Lower leg skin (tissue), 4 donors: ENCODE results near the gene PRDM2. TPM values are rescaled to one million over a fixed set of nuclear protein-coding genes. Genes with fewer than 3 reads are reported as not detected.

ENCODE experiments used
- DNase-seq, 2 donors: peaks; one replicate each; pipeline ENCODE4 v3.0.0-alpha.2; 2019; ENCODE audit warnings: low spot score in 2 of 2
- H3K4me3 ChIP-seq: fragments of 200-600 bp; sonication (generic); 2 replicates; pipeline ENCODE4 v1.5.1; 2017; ENCODE audit warnings: mild to moderate bottlenecking, low read depth; ENCODE audit not compliant: poor library complexity, severe bottlenecking
- POLR2A ChIP-seq, 2 donors: fragments of 450-650 bp; IDR thresholded peaks; one replicate each; pipeline ENCODE4 v1.6.1; 2016 to 2017; ENCODE audit warnings: antibody characterized with exemption in 2 of 2, mild to moderate bottlenecking in 1 of 2, moderate library complexity in 1 of 2
- WGBS, 2 donors: methylation state at CpG; one replicate each; pipeline ENCODE4 v1.1.5; 2018; 5-methylcytosine and 5-hydroxymethylcytosine counted together
- intact Hi-C: fragments of 100-400 bp; cut with DNase I; formaldehyde crosslinking; loops from one replicate; pipeline ENCODE4 v1.15.0; 2023; ENCODE audit warnings: low total_unique reads
- total RNA-seq, 4 donors: library from RNA; depleted of rRNA; stranded (reverse); fragments of >200 nt; gene quantifications; one replicate each; pipeline ENCODE4 v1.1.0, GENCODE V29; 2016
- TF ChIP-seq, protein P1 (sequence below), 3 donors: fragments of 450-650 bp; IDR thresholded peaks; one replicate each; pipeline ENCODE4 v1.5.1; 2016; ENCODE audit warnings: antibody characterized with exemption in 3 of 3, mild to moderate bottlenecking in 3 of 3, moderate library complexity in 2 of 3

Gene PRDM2
- total RNA-seq, 4 donors from 2014 or later, result 34.7 to 69.9 (median 41.8) TPM

DNA sequence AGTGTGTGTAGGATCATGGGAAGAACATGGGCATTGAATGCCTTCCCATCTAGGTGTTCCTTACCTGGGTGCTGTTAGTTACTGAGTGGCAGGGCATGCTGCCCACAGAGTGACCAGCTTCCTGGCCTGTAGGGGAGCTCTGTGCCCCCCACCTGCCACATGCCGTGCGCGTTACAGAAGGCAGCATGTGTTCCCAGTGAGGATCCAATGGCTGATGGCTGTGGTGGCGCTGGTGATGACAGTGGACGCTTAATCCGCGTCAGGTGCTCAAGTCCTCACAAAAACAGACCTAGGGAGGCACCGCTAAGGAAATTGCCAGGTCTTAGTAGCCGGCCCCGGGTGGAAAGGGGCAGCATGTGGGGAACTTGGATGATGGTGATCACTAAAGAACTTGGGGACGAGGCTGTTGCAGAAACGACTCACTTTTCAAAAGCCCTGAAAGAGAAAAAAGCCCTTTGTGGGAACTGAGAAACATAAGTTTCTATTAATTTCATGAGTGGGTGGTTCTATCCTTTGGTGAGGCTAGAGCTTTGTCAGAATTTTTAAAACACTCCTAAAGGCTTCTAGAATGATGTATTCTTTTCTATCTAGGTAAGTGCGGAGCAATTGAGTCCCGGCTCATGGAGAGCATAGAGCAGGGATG, 93.2 kb downstream of the PRDM2 start:
- no peak overlapping the region for H3K4me3 ChIP-seq
- peak in 1 of 2 donors; percentile 60 for DNase-seq
- intact Hi-C loops, result no loop called here
- WGBS, 2 donors, result 91 to 92% methylated on average over 11 to 14 of the region's 14 CpGs
- no peak for TF ChIP-seq POLR2A (IDR thresholded peaks at IDR 0.05)
- TF ChIP-seq, protein P1, sequence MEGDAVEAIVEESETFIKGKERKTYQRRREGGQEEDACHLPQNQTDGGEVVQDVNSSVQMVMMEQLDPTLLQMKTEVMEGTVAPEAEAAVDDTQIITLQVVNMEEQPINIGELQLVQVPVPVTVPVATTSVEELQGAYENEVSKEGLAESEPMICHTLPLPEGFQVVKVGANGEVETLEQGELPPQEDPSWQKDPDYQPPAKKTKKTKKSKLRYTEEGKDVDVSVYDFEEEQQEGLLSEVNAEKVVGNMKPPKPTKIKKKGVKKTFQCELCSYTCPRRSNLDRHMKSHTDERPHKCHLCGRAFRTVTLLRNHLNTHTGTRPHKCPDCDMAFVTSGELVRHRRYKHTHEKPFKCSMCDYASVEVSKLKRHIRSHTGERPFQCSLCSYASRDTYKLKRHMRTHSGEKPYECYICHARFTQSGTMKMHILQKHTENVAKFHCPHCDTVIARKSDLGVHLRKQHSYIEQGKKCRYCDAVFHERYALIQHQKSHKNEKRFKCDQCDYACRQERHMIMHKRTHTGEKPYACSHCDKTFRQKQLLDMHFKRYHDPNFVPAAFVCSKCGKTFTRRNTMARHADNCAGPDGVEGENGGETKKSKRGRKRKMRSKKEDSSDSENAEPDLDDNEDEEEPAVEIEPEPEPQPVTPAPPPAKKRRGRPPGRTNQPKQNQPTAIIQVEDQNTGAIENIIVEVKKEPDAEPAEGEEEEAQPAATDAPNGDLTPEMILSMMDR (IDR thresholded peaks at IDR 0.05), result no peak

DNA sequence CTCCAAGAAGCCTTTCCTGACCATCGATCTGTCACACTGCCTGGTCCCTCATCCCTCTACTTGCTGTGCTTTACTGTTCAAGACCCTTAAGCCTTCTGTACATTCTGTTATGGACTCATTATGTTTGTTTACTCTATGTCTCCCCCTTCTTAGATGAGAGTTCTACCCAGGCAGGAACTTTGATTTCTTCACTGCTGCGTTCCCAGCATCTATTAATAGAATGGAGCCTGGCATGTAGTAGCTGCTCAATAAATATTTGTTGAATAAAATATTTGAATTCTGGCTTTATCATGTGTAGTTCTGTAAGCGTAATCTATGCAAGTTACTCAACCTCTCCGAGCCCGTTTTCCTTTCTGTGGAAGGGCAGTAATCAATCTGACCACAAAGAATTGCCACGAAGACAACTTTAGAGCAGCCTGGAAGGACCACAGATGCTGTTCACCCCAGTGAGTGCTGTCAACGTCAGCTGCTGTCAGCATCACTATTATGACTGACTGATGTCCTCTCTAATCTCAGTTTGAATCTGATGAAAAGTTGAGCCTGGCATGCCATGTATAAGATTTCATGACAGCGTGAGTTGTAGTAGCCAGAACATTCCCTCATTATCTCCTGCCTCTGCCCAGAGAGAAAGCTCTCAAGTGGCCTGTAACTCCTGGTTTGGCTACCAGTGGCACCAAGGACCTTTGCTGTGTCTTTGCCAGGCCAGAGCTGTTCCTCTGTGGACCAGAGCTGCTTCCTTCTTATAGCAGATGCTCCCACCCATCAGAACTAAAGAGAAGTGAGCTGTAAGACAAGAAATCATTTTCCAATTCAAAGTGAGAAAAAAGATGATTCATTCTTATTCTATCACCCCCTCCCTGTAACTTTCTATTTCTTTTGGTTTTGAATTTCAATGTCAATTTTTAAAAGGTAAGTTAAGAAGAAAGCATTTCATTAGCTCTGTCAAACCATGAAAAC, 94.5 kb downstream of the PRDM2 start:
- 86 to 88% methylated on average over 8 of the region's 8 CpGs for WGBS, 2 donors
- no peak for TF ChIP-seq POLR2A (IDR thresholded peaks at IDR 0.05)
- TF ChIP-seq, protein P1 (IDR thresholded peaks at IDR 0.05), result no peak

DNA sequence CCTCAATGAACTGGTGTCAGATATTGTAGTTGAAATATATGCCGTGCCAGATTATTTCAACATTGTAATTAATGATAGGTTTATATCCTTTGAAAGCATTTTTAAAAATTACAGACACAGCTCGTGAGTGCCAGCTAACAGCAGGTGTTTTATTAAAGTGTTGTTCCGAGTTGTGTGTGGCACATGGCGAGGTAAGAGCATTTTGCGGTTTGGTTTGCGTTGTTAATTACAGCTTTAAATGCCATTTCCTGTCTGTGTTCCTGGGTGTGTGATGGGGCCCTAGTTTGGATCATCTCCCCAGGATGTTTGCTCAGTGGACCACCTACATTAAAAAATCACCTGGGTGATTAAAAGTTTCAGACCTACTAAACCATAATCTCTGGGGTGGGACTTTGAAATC, 97.4 kb downstream of the PRDM2 start:
- H3K4me3 ChIP-seq, result no peak overlapping the region
- intact Hi-C loops, result no loop called here
- 66 to 82% methylated on average over 6 of the region's 6 CpGs for WGBS, 2 donors
- TF ChIP-seq POLR2A (IDR thresholded peaks at IDR 0.05), result no peak
- TF ChIP-seq, protein P1 (IDR thresholded peaks at IDR 0.05), result no peak
- no peak for DNase-seq

More for the DNA sequence above, 94.5 kb downstream of the PRDM2 start:
- H3K4me3 ChIP-seq, result no peak overlapping the region
- peak in 1 of 2 donors; percentile 61 for DNase-seq
- intact Hi-C loops, result no loop called here

DNA sequence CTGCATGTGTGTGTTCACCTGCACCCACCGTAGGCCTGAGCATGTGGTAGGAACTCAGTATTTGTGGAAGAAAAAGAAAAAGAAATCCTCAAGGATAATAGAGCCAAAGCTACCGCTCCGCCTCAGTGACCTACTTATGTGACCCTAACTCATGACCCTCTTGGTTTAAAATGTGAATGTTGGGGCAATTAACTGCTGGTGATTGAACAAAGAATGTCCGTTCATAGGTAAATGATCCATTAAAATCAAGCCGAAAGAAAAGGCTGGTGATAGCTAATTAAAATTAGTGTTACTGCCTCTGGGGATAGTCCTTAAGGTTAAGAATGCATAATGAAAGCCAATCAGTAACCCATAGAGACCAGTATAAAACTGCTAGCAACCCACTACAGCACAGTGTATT, 98.1 kb downstream of the PRDM2 start:
- no peak for TF ChIP-seq POLR2A (IDR thresholded peaks at IDR 0.05)
- TF ChIP-seq, protein P1 (IDR thresholded peaks at IDR 0.05), result no peak
- no peak for DNase-seq
- intact Hi-C loops, result no loop called here
- no peak overlapping the region for H3K4me3 ChIP-seq
- 86 to 96% methylated on average over 5 of the region's 5 CpGs for whole genome bisulfite sequencing, 2 donors

DNA sequence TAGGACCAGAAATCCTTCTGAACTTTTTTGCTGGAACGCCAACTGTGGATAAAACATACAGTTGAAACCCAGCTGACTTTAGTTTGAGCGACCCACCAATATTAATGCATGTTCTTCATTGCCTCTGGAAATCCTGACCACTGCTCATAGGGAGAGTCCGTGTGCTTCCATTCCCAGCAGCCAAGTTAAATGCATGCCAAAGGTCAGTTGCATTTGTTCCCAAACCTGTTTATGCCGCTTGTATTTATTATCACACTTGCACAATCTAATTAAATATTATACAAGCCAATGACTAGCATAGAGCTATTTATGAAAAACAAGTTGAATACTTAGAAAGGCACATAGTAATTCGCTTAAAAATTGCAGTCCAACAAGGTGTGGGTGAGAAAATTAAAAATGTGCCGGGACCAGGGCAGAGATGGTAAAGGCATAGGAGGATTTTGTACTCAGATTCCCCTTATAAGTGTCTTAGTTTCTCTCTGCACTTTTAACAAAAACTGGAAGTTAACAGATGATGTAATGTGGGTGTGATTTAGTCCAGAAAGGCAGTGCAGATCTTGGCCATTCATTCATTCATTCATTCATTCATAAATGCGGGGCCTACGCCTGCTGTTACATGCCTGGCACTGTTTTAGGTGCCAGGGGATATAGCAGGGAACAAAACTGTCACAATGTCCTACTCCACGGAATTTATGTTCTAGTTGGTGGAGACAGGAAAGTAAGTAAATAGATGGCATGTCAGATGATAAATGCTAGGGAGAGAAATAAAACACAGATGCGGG, 99.7 kb downstream of the PRDM2 start:
- 40 to 55% methylated on average over 10 of the region's 10 CpGs for WGBS, 2 donors
- no peak overlapping the region for H3K4me3 ChIP-seq
- DNase-seq, result peak in 1 of 2 donors; percentile 43
- TF ChIP-seq, protein P1 (IDR thresholded peaks at IDR 0.05), result no peak
- no peak for TF ChIP-seq POLR2A (IDR thresholded peaks at IDR 0.05)
- intact Hi-C loops, result no loop called here
